ENCODE measurements around the gene DISC1.
A peak's percentile ranks its signal among the peaks of the same experiment; 100 is the strongest.

DISC1 gene

GRCh38 chr1:231817801-231818200 is 191.2 kb downstream of the DISC1 start:
- H3K4me3 Mint-ChIP-seq = no peak overlapping the region
- H3K4me1 Mint-ChIP-seq = peaks cover 9% of the 10 kb centered on the region
- H3K36me3 Mint-ChIP-seq (ENCODE audit: low read depth) = peaks cover 15% of the 10 kb centered on the region
- H3K9me3 Mint-ChIP-seq = peaks cover 9% of the 10 kb centered on the region
- H3K27ac Mint-ChIP-seq = no peak overlapping the region
- no peak for TF ChIP-seq CTCF (IDR thresholded peaks at IDR 0.05)
- H3K27me3 Mint-ChIP-seq (ENCODE audit: low read depth, poor library complexity) = no peaks in the 10 kb centered on the region
- DNase-seq = no peak

- no peak overlapping the region for H3K27ac Mint-ChIP-seq
- no peak for TF ChIP-seq CTCF (IDR thresholded peaks at IDR 0.05)
Measured at GRCh38 chr1:231818337-231818736, 191.7 kb downstream of the DISC1 start.

GRCh38 chr1:231821281-231821680 is 194.7 kb downstream of the DISC1 start:
- Mint-ChIP-seq H3K36me3 (ENCODE audit: low read depth) (no peaks in the 10 kb centered on the region), H3K27me3 (ENCODE audit: low read depth, poor library complexity) (no peaks in the 10 kb centered on the region), H3K9me3 (no peaks in the 10 kb centered on the region), H3K4me3 (no peak overlapping the region), H3K27ac (no peak overlapping the region), H3K4me1 (peaks cover 12% of the 10 kb centered on the region)
- TF ChIP-seq CTCF (IDR thresholded peaks at IDR 0.05) = no peak
- DNase-seq = no peak

More at GRCh38 chr1:231818337-231818736, 191.7 kb downstream of the DISC1 start:
- Mint-ChIP-seq H3K9me3 (peaks cover 9% of the 10 kb centered on the region), H3K4me1 (peaks cover 12% of the 10 kb centered on the region), H3K27me3 (ENCODE audit: low read depth, poor library complexity) (no peaks in the 10 kb centered on the region), H3K36me3 (ENCODE audit: low read depth) (peaks cover 10% of the 10 kb centered on the region), H3K4me3 (no peak overlapping the region)
- DNase-seq = no peak

GRCh38 chr1:231822041-231822440 is 195.5 kb downstream of the DISC1 start:
- no peaks in the 10 kb centered on the region for H3K9me3 Mint-ChIP-seq
- no peak for TF ChIP-seq CTCF (IDR thresholded peaks at IDR 0.05)
- peak overlapping the region; percentile 15 for H3K27ac Mint-ChIP-seq
- no peak for DNase-seq
- H3K27me3 Mint-ChIP-seq (ENCODE audit: low read depth, poor library complexity) = no peaks in the 10 kb centered on the region
- peaks cover 12% of the 10 kb centered on the region for H3K4me1 Mint-ChIP-seq
- no peak overlapping the region for H3K4me3 Mint-ChIP-seq
- no peaks in the 10 kb centered on the region for H3K36me3 Mint-ChIP-seq (ENCODE audit: low read depth)

- H3K4me1 Mint-ChIP-seq = peaks cover 28% of the 10 kb centered on the region
- no peaks in the 10 kb centered on the region for H3K27me3 Mint-ChIP-seq (ENCODE audit: low read depth, poor library complexity)
Measured at GRCh38 chr1:231826566-231826965, 200.0 kb downstream of the DISC1 start.

More at GRCh38 chr1:231826566-231826965, 200.0 kb downstream of the DISC1 start:
- no peak for TF ChIP-seq CTCF (IDR thresholded peaks at IDR 0.05)
- Mint-ChIP-seq H3K36me3 (ENCODE audit: low read depth) (no peaks in the 10 kb centered on the region), H3K9me3 (no peaks in the 10 kb centered on the region), H3K27ac (no peak overlapping the region), H3K4me3 (no peak overlapping the region)
- no peak for DNase-seq
